IMR-90 (cell line): ENCODE data around the gene SLC5A2. TPM values are rescaled to one million over a fixed set of nuclear protein-coding genes. Genes with fewer than 3 reads are reported as not detected.

ENCODE experiments used
- ATAC-seq: fragments of 200-7000 bp; cut with Tn5 transposase; 2 replicates; pipeline ENCODE4 v1.9.1; 2020; ENCODE audit warnings: low read depth, mild to moderate bottlenecking, moderate library complexity
- BruUV-seq: library from RNA; stranded (reverse); fragments of 400-500 nt; replicated peaks from 2 replicates; lab custom pipeline; 2021; lab: Mats Ljungman, UMichigan
- CTCF ChIA-PET: fragments of 300-600 bp; formaldehyde crosslinking; extraction: SDS; loops from one replicate; lab custom pipeline; 2021; ENCODE audit warnings: antibody characterized with exemption; lab: Yijun Ruan, JAX
- POLR2A ChIA-PET: fragments of 300-600 bp; sonication (Branson Sonifier 250); formaldehyde crosslinking; loops from one replicate; lab custom pipeline; 2022; ENCODE audit warnings: antibody characterized with exemption; ENCODE audit not compliant: unreplicated experiment; lab: Charles Lee
- DNase-seq: peaks from one replicate; pipeline ENCODE4 v3.0.0; 2013
- H2AFZ ChIP-seq: replicated peaks from 2 replicates; pipeline ENCODE3; 2013; ENCODE audit warnings: low read length, mild to moderate bottlenecking; ENCODE audit not compliant: poor library complexity
- H2AK5ac ChIP-seq: 2 replicates; pipeline ENCODE4 v1.6.1; 2013; ENCODE audit warnings: low read depth, low read length, inconsistent platforms
- H2AK9ac ChIP-seq: replicated peaks from 2 replicates; pipeline ENCODE3; 2013; ENCODE audit warnings: mild to moderate bottlenecking, low read depth, low read length, moderate library complexity; ENCODE audit not compliant: poor library complexity
- H2BK120ac ChIP-seq: 2 replicates; pipeline ENCODE4 v1.6.1; 2013; ENCODE audit warnings: low read depth, low read length, inconsistent platforms
- H2BK15ac ChIP-seq: 3 replicates; pipeline ENCODE4 v1.6.1; 2013; ENCODE audit warnings: low read depth, low read length, inconsistent platforms
- H2BK20ac ChIP-seq: 2 replicates; pipeline ENCODE4 v1.6.1; 2013; ENCODE audit warnings: low read depth, mild to moderate bottlenecking, inconsistent platforms, low read length, moderate library complexity
- H2BK5ac ChIP-seq: 2 replicates; pipeline ENCODE4 v1.6.1; 2013; ENCODE audit warnings: mild to moderate bottlenecking, low read depth, low read length, inconsistent platforms; ENCODE audit not compliant: poor library complexity, severe bottlenecking
- H3K14ac ChIP-seq: replicated peaks from 2 replicates; pipeline ENCODE4 v1.6.1; 2013; ENCODE audit warnings: low read depth, low read length, inconsistent platforms
- H3K18ac ChIP-seq: 2 replicates; pipeline ENCODE4 v1.6.1; 2013; ENCODE audit warnings: low read depth, low read length, control low read depth
- H3K23ac ChIP-seq: 2 replicates; pipeline ENCODE4 v1.6.1; 2013; ENCODE audit warnings: low read depth, low read length, inconsistent platforms
- H3K27ac ChIP-seq: 2 replicates; pipeline ENCODE4 v1.5.1; 2013; ENCODE audit warnings: mild to moderate bottlenecking, control low read depth, low read length; ENCODE audit not compliant: insufficient read depth
- H3K27me3 ChIP-seq: 2 replicates; pipeline ENCODE4 v1.6.1; 2013; ENCODE audit warnings: low read length; ENCODE audit not compliant: control insufficient read depth, insufficient read depth
- H3K36me3 ChIP-seq: 2 replicates; pipeline ENCODE4 v1.6.1; 2013; ENCODE audit warnings: low read length, mixed read lengths; ENCODE audit not compliant: control insufficient read depth, insufficient read depth
- H3K4ac ChIP-seq: 2 replicates; pipeline ENCODE4 v1.6.1; 2013; ENCODE audit warnings: low read depth, low read length, inconsistent platforms
- H3K4me1 ChIP-seq: 2 replicates; pipeline ENCODE4 v1.6.1; 2013; ENCODE audit warnings: low read length, mixed read lengths; ENCODE audit not compliant: control insufficient read depth, insufficient read depth
- H3K4me2 ChIP-seq: 2 replicates; pipeline ENCODE4 v1.6.1; 2013; ENCODE audit warnings: low read depth, mild to moderate bottlenecking, control low read depth, low read length, moderate library complexity
- H3K4me3 ChIP-seq: 2 replicates; pipeline ENCODE4 v1.5.1; 2013; ENCODE audit warnings: low read depth, mild to moderate bottlenecking, control low read depth, low read length, moderate library complexity; ENCODE audit not compliant: insufficient read depth
- H3K56ac ChIP-seq: 2 replicates; pipeline ENCODE4 v1.6.1; 2013; ENCODE audit warnings: low read length, inconsistent platforms; ENCODE audit not compliant: insufficient read depth; ENCODE audit errors: extremely low read depth
- H3K79me1 ChIP-seq, 2 experiments: 2 replicates each; pipeline ENCODE4 v1.6.1; 2013; ENCODE audit warnings: low read length in 2 of 2, inconsistent platforms in 1 of 2, low read depth in 1 of 2
- H3K9ac ChIP-seq: 2 replicates; pipeline ENCODE4 v1.6.1; 2013; ENCODE audit warnings: low read depth, low read length, control low read depth
- H3K9me1 ChIP-seq: 2 replicates; pipeline ENCODE4 v1.6.1; 2013; ENCODE audit warnings: low read length, inconsistent platforms; ENCODE audit not compliant: insufficient read depth
- H3K9me3 ChIP-seq: 2 replicates; pipeline ENCODE4 v1.6.1; 2013; ENCODE audit warnings: low read length; ENCODE audit not compliant: control insufficient read depth, insufficient read depth
- H4K20me1 ChIP-seq: 2 replicates; pipeline ENCODE4 v1.6.1; 2013; ENCODE audit warnings: low read length, inconsistent platforms; ENCODE audit not compliant: insufficient read depth
- H4K5ac ChIP-seq: 2 replicates; pipeline ENCODE4 v1.6.1; 2013; ENCODE audit warnings: mild to moderate bottlenecking, low read depth, low read length, control low read depth
- H4K8ac ChIP-seq, 2 experiments: 2 replicates each; pipeline ENCODE4 v1.6.1; 2013; ENCODE audit warnings: low read depth in 2 of 2, low read length in 2 of 2, control low read depth in 1 of 2, inconsistent platforms in 1 of 2
- H4K91ac ChIP-seq: 2 replicates; pipeline ENCODE4 v1.6.1; 2013; ENCODE audit warnings: low read depth, low read length, inconsistent platforms; ENCODE audit not compliant: insufficient read depth
- BHLHE40 ChIP-seq: fragments of 150-350 bp; IDR thresholded peaks from 2 replicates; pipeline ENCODE4 v1.6.1; 2016; ENCODE audit warnings: mild to moderate bottlenecking, low read depth, low read length
- CEBPB ChIP-seq: IDR thresholded peaks from 2 replicates; pipeline ENCODE4 v1.6.1; 2012; ENCODE audit warnings: low read depth, low read length, improper control_type of control experiment
- MAFK ChIP-seq: IDR thresholded peaks from 2 replicates; pipeline ENCODE4 v1.6.1; 2012; ENCODE audit warnings: low read depth, low read length, improper control_type of control experiment
- POLR2A ChIP-seq: IDR thresholded peaks from 2 replicates; pipeline ENCODE4 v1.6.1; 2012; ENCODE audit warnings: mild to moderate bottlenecking, low read depth, low read length
- SMC3 ChIP-seq: fragments of 150-350 bp; IDR thresholded peaks from 2 replicates; pipeline ENCODE4 v1.6.1; 2016; ENCODE audit warnings: low read depth, mild to moderate bottlenecking, antibody characterized with exemption, low read length, moderate library complexity
- WGBS, 2 experiments: methylation state at CpG; one replicate each; pipeline versions ENCODE4 v1.1.5 to v1.1.7; 2013; ENCODE audit warnings: missing lambda C conversion rate in 2 of 2; ENCODE audit not compliant: insufficient read length in 1 of 2; ENCODE audit errors: extremely low coverage in 2 of 2; 5-methylcytosine and 5-hydroxymethylcytosine counted together
- dilution Hi-C: fragments of 300-500 bp; cut with HindIII; formaldehyde crosslinking; loops from one replicate; pipeline ENCODE4 v1.14.3; 2018; ENCODE audit warnings: low sequenced_read_pairs; ENCODE audit not compliant: unreplicated experiment
- in situ Hi-C: fragments of 300-500 bp; cut with MboI; formaldehyde crosslinking; loops from 3 replicates; pipeline ENCODE4 v1.14.3; 2019; ENCODE audit warnings: low sequenced_read_pairs, inconsistent platforms, mixed read lengths
- intact Hi-C: fragments of 100-400 bp; cut with micrococcal nuclease; formaldehyde crosslinking; loops from 2 replicates; pipeline ENCODE4 v1.10.0; 2022
- polyA plus RNA-seq, 3 experiments: library from polyadenylated mRNA; depleted of rRNA; stranded (reverse); fragments of >200 nt; gene quantifications; 2 replicates each; pipeline ENCODE4 v1.2.3, GENCODE V29; 2012; ENCODE audit warnings: low replicate concordance in 1 of 3
- total RNA-seq: library from RNA; depleted of rRNA; stranded (reverse); fragments of >200 nt; gene quantifications from 2 replicates; pipeline ENCODE4 v1.2.3, GENCODE V29; 2012
- TF ChIP-seq, protein P1 (sequence below): fragments of 150-350 bp; IDR thresholded peaks from 2 replicates; pipeline ENCODE4 v1.6.1; 2017; ENCODE audit warnings: mild to moderate bottlenecking, antibody characterized with exemption, low read length, low read depth
- TF ChIP-seq, protein P2 (sequence below): fragments of 150-350 bp; IDR thresholded peaks from 2 replicates; pipeline ENCODE4 v1.6.1; 2016; ENCODE audit warnings: low read depth, mild to moderate bottlenecking, low read length, moderate library complexity, borderline replicate concordance

Gene SLC5A2
- total and polyA plus RNA-seq, 2 of the 4 experiments (the other 2 are of a cell fraction) = not detected

DNA sequence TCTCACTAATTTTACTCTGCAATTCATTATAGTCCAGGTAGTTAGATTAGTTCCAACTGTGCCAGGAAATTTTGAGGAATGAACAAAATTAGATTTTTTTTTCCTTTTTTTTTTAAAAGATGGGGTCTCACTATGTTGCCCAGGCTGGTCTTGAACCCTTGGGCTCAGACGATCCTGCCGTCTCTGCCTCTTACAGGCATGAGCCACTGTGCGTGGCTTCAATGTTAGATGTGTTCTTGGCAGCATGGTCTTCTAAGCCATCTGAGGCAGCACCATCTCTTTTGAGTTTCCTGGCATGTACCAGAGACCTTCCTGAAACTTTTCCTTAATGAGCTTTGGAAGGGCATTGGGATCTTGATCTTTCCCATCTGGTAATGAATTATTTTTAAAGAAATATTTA, 42.2 kb downstream of the SLC5A2 start:
- H3K4ac ChIP-seq = no peak overlapping the region
- H3K27me3 ChIP-seq = peaks cover 23% of the 10 kb centered on the region
- H4K5ac ChIP-seq = no peak overlapping the region
- no peaks in the 10 kb centered on the region for H3K9me1 ChIP-seq
- no peaks in the 10 kb centered on the region for H3K36me3 ChIP-seq
- H2BK5ac ChIP-seq = no peak overlapping the region
- no peak overlapping the region for H3K56ac ChIP-seq
- peaks cover 4% of the 10 kb centered on the region; the same call in 1 of the 2 replicates for H3K4me1 ChIP-seq
- H4K20me1 ChIP-seq = no peaks in the 10 kb centered on the region
- H4K91ac ChIP-seq = no peak overlapping the region
- no peak overlapping the region for H2AFZ ChIP-seq
- DNase-seq = no peak
- H2AK9ac ChIP-seq = no peak overlapping the region
- TF ChIP-seq POLR2A (no peak), SMC3 (no peak), BHLHE40 (no peak), CEBPB (no peak), MAFK (no peak)
- TF ChIP-seq, protein P1, sequence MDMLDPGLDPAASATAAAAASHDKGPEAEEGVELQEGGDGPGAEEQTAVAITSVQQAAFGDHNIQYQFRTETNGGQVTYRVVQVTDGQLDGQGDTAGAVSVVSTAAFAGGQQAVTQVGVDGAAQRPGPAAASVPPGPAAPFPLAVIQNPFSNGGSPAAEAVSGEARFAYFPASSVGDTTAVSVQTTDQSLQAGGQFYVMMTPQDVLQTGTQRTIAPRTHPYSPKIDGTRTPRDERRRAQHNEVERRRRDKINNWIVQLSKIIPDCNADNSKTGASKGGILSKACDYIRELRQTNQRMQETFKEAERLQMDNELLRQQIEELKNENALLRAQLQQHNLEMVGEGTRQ = no peak
- TF ChIP-seq, protein P2, sequence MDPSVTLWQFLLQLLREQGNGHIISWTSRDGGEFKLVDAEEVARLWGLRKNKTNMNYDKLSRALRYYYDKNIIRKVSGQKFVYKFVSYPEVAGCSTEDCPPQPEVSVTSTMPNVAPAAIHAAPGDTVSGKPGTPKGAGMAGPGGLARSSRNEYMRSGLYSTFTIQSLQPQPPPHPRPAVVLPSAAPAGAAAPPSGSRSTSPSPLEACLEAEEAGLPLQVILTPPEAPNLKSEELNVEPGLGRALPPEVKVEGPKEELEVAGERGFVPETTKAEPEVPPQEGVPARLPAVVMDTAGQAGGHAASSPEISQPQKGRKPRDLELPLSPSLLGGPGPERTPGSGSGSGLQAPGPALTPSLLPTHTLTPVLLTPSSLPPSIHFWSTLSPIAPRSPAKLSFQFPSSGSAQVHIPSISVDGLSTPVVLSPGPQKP = no peak
- no peak overlapping the region for H3K14ac ChIP-seq
- no peak overlapping the region for H3K4me3 ChIP-seq
- CTCF ChIA-PET = no interaction called here
- dilution Hi-C loops = no loop called here
- no peak overlapping the region for H4K8ac ChIP-seq
- H2BK120ac ChIP-seq = no peak overlapping the region
- H3K79me1 ChIP-seq = no peaks in the 10 kb centered on the region
- no peak overlapping the region for H3K23ac ChIP-seq
- in situ Hi-C loops = no loop called here
- no peak overlapping the region for H3K27ac ChIP-seq
- no peaks in the 10 kb centered on the region for H3K9me3 ChIP-seq
- H3K9ac ChIP-seq = no peak overlapping the region
- H3K18ac ChIP-seq = no peak overlapping the region
- 82% methylated on average over 2 of the region's 3 CpGs; no CpG with 5 or more reads in 1 of the 2 experiments for WGBS, 2 experiments
- no peak overlapping the region for H2AK5ac ChIP-seq
- no peak overlapping the region for H2BK20ac ChIP-seq
- intact Hi-C loops = no loop called here
- H3K4me2 ChIP-seq = no peak overlapping the region
- no peak overlapping the region for H2BK15ac ChIP-seq
- BruUV-seq = no TSS peak
- POLR2A ChIA-PET = no interaction called here
- no peak for ATAC-seq
